Transverse colon (tissue), 4 donors: ENCODE data around the gene C1orf159. TPM values are rescaled to one million over a fixed set of nuclear protein-coding genes. Genes with fewer than 3 reads are reported as not detected.

Source experiments
- DNase-seq: peaks from one replicate; pipeline ENCODE4 v3.0.0-alpha.2; 2019
- H3K27ac ChIP-seq, 4 donors: fragments of 200-600 bp; sonication (generic); 2 replicates each; pipeline ENCODE4 v1.5.1; 2016 to 2018; ENCODE audit warnings: inconsistent platforms in 4 of 4
- H3K27me3 ChIP-seq: fragments of 200-600 bp; sonication (generic); 2 replicates; pipeline ENCODE4 v1.5.1; 2017; ENCODE audit warnings: inconsistent platforms
- H3K36me3 ChIP-seq, 4 donors: fragments of 200-600 bp; sonication (generic); 2 replicates each; pipeline ENCODE4 v1.5.1; 2017 to 2019; ENCODE audit warnings: inconsistent platforms in 4 of 4
- H3K4me1 ChIP-seq, 4 donors: fragments of 200-600 bp; sonication (generic); 2 replicates each; pipeline ENCODE4 v1.5.1; 2017 to 2020; ENCODE audit warnings: inconsistent platforms in 4 of 4
- H3K4me3 ChIP-seq, 4 donors: fragments of 200-600 bp; sonication (generic); 1 replicate in 1 of 4; 2 replicates in 3 of 4; pipeline versions ENCODE4 v1.5.1 to v1.6.1; 2017 to 2019; ENCODE audit warnings: inconsistent platforms in 4 of 4
- H3K9me3 ChIP-seq, 2 donors: fragments of 200-600 bp; sonication (generic); 2 replicates each; pipeline ENCODE4 v1.5.1; 2017 to 2019; ENCODE audit warnings: inconsistent platforms in 2 of 2
- EP300 ChIP-seq: sonication (generic); formaldehyde crosslinking; IDR thresholded peaks from one replicate; pipeline ENCODE4 v1.6.1; 2017; ENCODE audit warnings: antibody characterized with exemption, low read depth
- POLR2A ChIP-seq: fragments of 450-650 bp; IDR thresholded peaks from one replicate; pipeline ENCODE4 v1.6.1; 2016; ENCODE audit warnings: antibody characterized with exemption, mild to moderate bottlenecking, moderate library complexity
- POLR2AphosphoS5 ChIP-seq, 3 donors: sonication (generic); formaldehyde crosslinking; IDR thresholded peaks; one replicate each; pipeline ENCODE4 v1.6.1; 2016; ENCODE audit warnings: antibody characterized with exemption in 3 of 3
- WGBS, 2 donors: methylation state at CpG; one replicate each; pipeline ENCODE4 v1.1.5; 2018; ENCODE audit warnings: low coverage in 1 of 2; 5-methylcytosine and 5-hydroxymethylcytosine counted together
- in situ Hi-C, 4 donors: fragments of 200-750 bp; cut with MboI; loops; one replicate each; pipeline versions ENCODE4 v1.15.0 to v1.15.1; 2017; ENCODE audit warnings: low sequenced_read_pairs in 3 of 4, low pct_ligation_motif_present in 1 of 4, low pct_unique_long_range_greater_than_20kb in 1 of 4
- intact Hi-C: fragments of 100-400 bp; cut with DNase I; formaldehyde crosslinking; loops from one replicate; pipeline ENCODE4 v1.15.1; 2023; ENCODE audit warnings: low total_unique reads
- total RNA-seq, 4 donors: library from RNA; depleted of rRNA; stranded (reverse); fragments of >200 nt; gene quantifications; one replicate each; pipeline ENCODE4 v1.1.0, GENCODE V29; 2016
- TF ChIP-seq, protein P1 (sequence below), 5 experiments: fragments of 200-600 bp in 3 of 5; fragments of 450-650 bp in 2 of 5; sonication (generic) in 3 of 5; IDR thresholded peaks; 1 replicate in 2 of 5; 2 replicates in 3 of 5; pipeline ENCODE4 v1.5.1; 2016 to 2017; ENCODE audit warnings: antibody characterized with exemption in 5 of 5, inconsistent platforms in 3 of 5, mild to moderate bottlenecking in 2 of 5, moderate library complexity in 1 of 5

The C1orf159 gene
- total RNA-seq, 4 donors from 2014 or later = 23.6 to 108 (median 47.3) TPM

DNA sequence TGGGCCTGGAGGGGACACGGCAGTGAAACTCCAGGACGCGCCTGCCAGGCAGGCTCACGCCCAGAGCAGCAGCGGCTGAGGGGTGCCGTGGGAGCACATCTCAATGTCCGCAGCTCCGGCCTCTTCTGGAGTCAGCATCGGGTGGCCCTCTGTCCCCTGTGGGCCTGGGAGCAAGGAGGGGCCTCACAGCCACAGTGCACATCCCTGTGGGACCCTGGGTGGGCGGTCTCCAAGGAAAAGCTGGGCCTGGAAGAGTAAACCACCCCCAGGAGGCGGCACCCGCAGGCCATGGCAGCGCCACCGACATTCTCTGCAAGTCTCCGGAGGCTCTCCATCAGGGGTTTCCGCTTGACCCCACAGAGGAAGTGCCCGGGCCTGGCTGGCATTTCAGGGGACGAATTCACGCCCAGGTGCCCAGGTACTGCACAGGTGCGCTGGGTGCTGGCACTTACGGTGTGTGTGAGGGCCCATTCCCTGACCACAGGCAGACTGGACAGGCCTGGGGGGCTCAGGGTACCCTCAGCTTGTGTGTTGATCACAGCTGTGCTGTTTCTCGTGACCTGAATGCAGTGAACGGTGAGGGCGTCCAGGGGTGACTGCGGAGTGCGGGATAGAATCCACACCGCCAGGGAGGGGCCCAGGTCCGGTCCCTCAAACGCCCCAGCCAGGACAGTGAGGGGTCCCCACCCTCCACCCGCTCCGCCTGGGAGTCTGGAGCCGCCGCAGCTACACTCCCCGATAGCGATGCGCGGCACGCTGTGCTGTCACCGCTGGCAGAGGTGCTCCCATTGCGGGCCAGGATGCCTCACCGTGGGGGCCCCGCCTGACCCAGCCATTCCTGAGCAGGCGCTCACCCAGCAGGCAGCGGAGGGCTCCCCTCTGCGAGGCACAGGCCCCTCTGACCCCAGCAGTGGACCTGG is 25.2 kb downstream of the C1orf159 start:
- 94% methylated on average over 26 of the region's 45 CpGs; no CpG with 5 or more reads in 1 of the 2 donors for WGBS, 2 donors
- in situ Hi-C loops = no loop called here

DNA sequence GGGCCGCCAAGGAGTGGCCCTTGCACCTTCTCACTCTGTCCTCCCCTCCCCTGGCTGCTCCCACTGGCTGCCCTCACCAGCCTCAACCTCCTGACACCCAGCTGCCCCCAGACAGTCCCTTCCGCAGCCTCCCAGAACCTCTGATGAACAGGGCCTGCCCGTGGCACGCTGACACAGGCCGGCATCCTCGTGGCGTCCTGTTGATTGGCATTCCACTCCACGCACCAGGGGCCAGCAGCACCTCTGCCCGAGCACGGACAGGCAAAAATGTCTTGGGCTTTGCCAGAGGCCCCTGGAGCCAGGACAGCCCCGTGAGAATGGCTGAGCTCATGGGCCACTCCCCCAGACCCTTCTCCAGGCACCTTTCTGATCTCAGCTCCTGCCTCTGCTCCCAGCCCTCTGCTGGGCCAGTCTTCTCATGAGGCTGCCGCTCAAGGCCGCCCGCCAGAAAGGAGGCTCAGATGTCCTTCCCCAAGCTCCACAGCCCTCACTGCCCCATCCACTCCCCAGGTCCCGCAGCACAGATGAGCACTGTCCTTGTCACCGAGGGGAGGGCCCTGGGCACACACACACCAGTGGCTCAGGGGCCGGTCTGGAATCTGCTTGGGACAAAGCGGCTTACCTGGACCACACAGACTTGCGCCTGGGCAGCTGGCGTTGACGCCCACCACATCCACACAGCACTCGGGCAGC is 26.0 kb downstream of the C1orf159 start:
- 92% methylated on average over 20 of the region's 22 CpGs; no CpG with 5 or more reads in 1 of the 2 donors for WGBS, 2 donors
- in situ Hi-C loops (no loop called here), intact Hi-C loops (loop anchor here (1.0 kb wide), 1 partner anchor 47 kb away; no protein-coding TSS in a partner anchor)
- H3K36me3 ChIP-seq = no peaks in the 10 kb centered on the region
- no peaks in the 10 kb centered on the region for H3K4me1 ChIP-seq
- no peaks in the 10 kb centered on the region for H3K27me3 ChIP-seq
- no peak overlapping the region for H3K4me3 ChIP-seq
- no peak overlapping the region for H3K27ac ChIP-seq
- no peaks in the 10 kb centered on the region for H3K9me3 ChIP-seq
- peak; percentile 5 for DNase-seq
- TF ChIP-seq, protein P1, sequence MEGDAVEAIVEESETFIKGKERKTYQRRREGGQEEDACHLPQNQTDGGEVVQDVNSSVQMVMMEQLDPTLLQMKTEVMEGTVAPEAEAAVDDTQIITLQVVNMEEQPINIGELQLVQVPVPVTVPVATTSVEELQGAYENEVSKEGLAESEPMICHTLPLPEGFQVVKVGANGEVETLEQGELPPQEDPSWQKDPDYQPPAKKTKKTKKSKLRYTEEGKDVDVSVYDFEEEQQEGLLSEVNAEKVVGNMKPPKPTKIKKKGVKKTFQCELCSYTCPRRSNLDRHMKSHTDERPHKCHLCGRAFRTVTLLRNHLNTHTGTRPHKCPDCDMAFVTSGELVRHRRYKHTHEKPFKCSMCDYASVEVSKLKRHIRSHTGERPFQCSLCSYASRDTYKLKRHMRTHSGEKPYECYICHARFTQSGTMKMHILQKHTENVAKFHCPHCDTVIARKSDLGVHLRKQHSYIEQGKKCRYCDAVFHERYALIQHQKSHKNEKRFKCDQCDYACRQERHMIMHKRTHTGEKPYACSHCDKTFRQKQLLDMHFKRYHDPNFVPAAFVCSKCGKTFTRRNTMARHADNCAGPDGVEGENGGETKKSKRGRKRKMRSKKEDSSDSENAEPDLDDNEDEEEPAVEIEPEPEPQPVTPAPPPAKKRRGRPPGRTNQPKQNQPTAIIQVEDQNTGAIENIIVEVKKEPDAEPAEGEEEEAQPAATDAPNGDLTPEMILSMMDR (IDR thresholded peaks at IDR 0.05) = no peak
- TF ChIP-seq POLR2A (no peak), POLR2AphosphoS5 (IDR thresholded peaks at IDR 0.05) (no peak), EP300 (no peak)

More for the DNA sequence above, 25.2 kb downstream of the C1orf159 start:
- DNase-seq = peak; percentile 7
- Histone ChIP-seq H3K27me3 (no peaks in the 10 kb centered on the region), H3K4me1 (no peaks in the 10 kb centered on the region), H3K9me3 (no peaks in the 10 kb centered on the region), H3K36me3 (no peaks in the 10 kb centered on the region), H3K27ac (no peak overlapping the region), H3K4me3 (no peak overlapping the region)
- no peak for TF ChIP-seq EP300
- no peak for TF ChIP-seq POLR2AphosphoS5 (IDR thresholded peaks at IDR 0.05)
- no peak for TF ChIP-seq POLR2A
- TF ChIP-seq, protein P1 (IDR thresholded peaks at IDR 0.05) = no peak
- intact Hi-C loops = no loop called here

DNA sequence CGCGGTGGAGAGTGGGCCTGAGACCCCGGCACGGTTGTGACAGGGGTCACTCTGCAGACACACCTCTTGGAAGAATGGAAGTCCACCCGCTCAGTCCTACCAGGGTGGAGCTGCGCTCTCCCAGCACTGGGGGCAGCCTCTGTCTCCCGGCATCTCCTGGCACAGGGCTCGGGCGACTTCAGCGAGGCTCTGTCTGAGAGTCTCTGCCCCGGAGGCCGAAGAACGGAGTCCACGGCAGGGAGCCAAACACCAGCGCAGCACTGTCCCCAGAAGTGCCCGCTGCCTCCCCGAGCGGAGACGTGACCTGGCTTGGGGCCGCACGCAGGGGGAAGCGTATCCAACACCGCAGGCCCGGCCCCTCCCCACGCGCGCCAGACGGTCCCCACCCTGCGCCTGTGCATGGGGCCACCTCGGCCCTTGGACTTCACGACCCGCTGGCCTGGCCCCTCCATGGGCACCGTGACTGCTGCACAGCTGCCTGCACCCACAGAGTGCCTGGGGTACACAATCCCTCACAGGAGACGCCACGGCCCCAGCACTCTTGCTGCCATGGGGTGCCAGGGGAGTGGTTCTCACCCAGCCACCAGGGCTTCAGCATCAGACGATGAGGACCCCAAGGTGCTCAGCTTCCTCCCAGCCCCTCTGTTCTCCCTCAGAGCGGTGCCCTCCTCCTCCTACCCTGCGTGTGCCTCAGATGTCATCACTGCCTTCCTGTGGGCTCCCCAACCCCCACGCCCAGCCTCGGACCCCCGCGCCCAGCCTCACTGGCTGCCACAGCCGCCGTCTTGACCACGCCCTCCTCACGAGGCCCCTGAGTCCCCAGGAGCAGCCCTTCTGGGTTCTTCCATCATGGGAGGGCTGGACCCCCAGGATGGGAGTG is 26.8 kb downstream of the C1orf159 start:
- H3K4me3 ChIP-seq = no peak overlapping the region
- H3K27ac ChIP-seq = no peak overlapping the region
- TF ChIP-seq EP300 = no peak
- TF ChIP-seq POLR2A = no peak
- TF ChIP-seq POLR2AphosphoS5 (IDR thresholded peaks at IDR 0.05) = no peak
- TF ChIP-seq, protein P1 (IDR thresholded peaks at IDR 0.05) = no peak
- in situ Hi-C loops (no loop called here), intact Hi-C loops (loop anchor here (1.0 kb wide), 1 partner anchor 48 kb away; no protein-coding TSS in a partner anchor)
- H3K36me3 ChIP-seq = no peaks in the 10 kb centered on the region
- H3K4me1 ChIP-seq = no peaks in the 10 kb centered on the region
- H3K9me3 ChIP-seq = no peaks in the 10 kb centered on the region
- peak; percentile 5 for DNase-seq
- 93% methylated on average over 21 of the region's 46 CpGs; no CpG with 5 or more reads in 1 of the 2 donors for WGBS, 2 donors
- no peaks in the 10 kb centered on the region for H3K27me3 ChIP-seq
